Measurements from ENCODE around the gene TNFRSF1B.

The TNFRSF1B gene

DNA sequence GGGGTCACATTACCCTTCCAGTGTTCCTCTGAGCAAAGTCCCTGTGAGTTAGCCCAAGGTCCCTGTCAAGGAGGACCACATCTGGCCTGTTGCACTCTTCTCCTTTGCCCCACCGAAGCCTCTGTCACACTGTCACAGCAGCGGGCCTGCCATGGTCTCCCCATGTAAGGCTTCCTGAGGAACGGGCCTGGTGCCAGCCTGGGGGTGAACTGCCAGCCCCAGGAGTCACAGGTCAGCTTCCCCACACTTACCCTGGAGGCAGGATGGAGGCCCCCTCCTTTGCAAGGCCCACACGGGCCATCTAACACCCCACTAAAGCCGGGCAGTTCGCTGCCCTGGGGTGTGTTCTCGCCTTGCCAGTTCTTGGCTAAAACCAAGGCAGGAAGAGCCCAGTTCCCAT is 14.1 kb downstream of the TNFRSF1B start:
- no peak for TF ChIP-seq GATA1 (IDR thresholded peaks at IDR 0.05; ENCODE audit: low read depth, low read length)
- no peak for TF ChIP-seq POLR2A (IDR thresholded peaks at IDR 0.05; ENCODE audit: low read length)

DNA sequence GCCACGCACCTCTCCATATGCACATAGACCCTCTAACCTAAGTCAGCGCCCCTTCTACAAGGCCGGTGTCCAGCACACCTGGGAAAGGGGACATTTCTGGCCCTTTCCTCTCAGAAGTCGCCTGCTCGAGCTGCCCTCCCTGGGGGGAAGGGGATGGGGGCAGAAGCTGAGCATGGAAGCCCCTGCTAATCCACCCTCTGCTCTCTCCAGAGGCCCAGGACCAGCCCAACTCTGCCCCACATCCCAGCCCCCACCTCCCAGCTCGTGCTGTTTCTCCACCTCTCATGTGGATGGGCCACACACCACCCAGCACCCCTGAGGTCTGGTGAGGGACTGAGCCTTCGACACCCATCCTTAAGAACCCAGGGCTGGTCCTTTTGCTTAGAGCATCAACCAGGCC is 14.8 kb downstream of the TNFRSF1B start:
- no peak for DNase-seq
- TF ChIP-seq POLR2A (IDR thresholded peaks at IDR 0.05; ENCODE audit: low read length) (no peak), GATA1 (IDR thresholded peaks at IDR 0.05; ENCODE audit: low read depth, low read length) (no peak)

More for the DNA sequence above, 14.1 kb downstream of the TNFRSF1B start:
- no peak for DNase-seq

DNA sequence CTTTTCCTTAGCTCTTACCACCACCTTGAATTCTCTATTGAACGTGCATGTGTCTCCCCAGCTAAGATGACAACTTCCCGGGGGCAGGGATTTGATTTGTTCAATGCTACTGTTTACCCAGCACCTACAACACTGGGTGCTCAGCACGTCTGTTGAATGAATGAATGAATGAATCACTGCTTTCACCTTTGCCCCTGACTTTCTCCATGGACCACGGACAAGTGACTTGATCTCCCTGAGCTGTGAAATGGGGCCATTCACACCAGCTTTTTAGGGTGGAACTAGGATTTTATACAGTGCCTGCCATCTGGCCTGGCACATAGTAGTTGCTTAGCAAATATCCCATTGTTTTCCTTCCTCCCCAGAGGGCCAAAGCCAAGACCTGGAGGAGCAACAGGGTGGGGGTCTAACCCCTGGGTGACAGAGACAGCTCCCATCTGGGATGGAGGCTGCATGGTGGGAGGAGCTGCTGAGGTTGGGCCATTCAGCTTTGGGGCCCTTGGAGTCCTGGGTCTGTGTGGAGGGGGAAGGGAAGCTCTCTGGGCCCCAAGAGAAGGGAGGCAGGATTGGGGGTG is 15.7 kb downstream of the TNFRSF1B start:
- no peak for TF ChIP-seq POLR2A (IDR thresholded peaks at IDR 0.05; ENCODE audit: low read length)
- DNase-seq: no peak

DNA sequence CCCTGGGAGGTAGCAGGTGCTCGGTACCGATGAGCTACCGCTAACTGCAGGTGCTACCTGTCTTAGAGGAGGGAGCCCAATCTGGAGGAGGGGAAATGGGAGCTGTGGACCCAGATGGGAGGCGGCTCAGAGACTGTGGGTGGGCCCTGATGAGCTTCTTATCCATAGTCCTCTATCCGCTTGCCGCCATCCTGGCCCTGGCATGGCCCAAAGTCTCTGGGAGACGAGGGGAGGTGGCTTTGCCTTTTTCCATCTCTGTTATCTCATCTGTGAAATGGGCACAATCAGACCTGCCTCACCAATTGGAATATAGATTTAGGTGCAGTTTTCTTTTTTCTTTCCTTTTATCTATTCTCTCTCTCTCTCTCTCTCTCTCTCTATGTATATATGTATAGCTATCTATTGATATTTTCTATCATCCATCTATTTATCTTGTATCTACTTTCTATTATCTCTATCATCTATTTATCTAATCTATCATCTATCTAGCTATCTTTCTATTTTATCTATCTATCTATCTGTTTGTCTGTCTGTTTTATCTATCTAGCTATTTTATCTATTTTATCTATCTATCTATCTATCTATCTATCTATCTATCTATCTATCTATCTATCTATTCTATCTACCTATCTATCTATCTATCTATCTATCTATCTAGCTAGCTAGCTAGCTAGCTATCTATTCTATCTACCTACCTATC is 16.5 kb downstream of the TNFRSF1B start:
- no peak for DNase-seq
- TF ChIP-seq POLR2A (IDR thresholded peaks at IDR 0.05; ENCODE audit: low read length) (no peak), GATA1 (IDR thresholded peaks at IDR 0.05; ENCODE audit: low read depth, low read length) (no peak)

DNA sequence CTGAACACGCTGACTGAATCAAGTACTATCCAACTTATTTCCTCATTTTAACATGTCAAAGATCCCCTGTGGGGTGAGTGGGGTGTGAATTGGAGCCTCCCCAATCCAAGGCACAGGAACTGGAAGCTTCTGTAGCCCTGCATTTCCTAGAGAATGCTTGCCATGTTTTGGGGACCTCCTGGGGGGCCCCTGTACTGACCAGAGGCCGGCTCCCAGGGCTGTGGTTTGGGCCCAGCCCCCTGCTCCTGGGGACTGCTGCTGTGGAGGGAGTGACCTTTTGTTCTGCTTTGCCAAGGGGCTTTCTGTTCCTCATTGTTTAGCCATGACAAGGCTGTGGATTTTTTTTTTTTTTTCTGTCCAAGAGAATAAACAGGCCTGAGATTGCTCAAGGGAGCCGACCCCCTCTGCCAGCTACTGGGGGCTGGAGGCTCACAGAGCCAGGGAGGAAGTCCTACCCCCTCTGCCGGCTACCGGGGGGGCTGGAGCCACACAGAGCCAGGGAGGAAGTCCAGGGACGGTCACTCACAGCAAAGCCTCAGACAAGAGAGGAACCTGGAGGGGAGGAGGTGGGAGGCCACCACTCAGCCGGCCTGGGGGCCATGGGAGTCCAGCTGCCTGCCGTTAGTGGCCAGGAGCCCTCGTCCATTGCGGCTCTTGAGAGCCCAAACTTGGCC is 17.4 kb downstream of the TNFRSF1B start:
- TF ChIP-seq POLR2A (IDR thresholded peaks at IDR 0.05; ENCODE audit: low read length): no peak
- TF ChIP-seq GATA1 (IDR thresholded peaks at IDR 0.05; ENCODE audit: low read depth, low read length): no peak
- DNase-seq: no peak

DNA sequence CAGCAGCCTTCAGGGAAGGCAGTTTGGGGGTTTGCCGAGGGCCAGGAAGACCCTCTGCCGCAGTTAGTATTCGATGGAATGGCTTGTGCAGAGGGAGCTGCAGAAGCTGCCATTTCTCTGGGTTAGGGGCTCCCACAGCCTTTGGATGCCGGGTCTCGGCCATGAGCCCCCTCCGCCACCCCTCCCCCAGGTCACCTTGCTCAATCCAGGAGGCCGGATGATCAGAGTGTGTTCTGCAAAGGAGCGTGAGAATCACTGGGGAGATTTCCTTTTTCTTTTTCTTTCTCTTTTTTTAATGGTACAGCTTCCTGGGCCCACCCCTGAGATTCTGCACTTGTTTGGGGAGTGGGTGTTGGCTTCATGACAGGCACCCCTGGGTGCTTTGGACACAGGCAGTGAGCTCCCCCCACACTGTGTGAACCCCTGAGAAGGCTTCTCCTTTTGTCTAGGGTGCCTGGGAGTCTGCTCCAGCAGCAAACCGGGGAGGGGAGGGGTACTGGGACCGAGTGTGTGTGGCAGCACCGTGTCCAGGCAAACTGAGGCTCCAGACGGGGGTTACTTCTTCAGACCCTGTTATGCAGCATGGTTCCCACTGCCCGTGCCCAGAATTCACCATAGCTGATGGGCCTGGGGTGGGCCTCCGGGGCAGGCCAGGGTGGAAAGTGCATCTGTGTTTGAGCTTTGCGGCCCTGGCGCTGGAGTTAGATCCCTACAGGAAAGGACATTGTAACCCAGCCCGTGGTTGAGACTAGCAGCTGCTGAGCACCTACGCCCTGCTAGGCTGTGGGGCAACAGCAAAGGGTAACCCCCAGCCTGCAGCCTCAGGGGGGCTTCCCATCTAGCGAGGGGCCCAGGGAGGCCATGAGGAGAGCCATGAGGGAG is 18.5 kb downstream of the TNFRSF1B start:
- no peak for TF ChIP-seq POLR2A (IDR thresholded peaks at IDR 0.05; ENCODE audit: low read length)
- TF ChIP-seq GATA1 (IDR thresholded peaks at IDR 0.05; ENCODE audit: low read depth, low read length): no peak

DNA sequence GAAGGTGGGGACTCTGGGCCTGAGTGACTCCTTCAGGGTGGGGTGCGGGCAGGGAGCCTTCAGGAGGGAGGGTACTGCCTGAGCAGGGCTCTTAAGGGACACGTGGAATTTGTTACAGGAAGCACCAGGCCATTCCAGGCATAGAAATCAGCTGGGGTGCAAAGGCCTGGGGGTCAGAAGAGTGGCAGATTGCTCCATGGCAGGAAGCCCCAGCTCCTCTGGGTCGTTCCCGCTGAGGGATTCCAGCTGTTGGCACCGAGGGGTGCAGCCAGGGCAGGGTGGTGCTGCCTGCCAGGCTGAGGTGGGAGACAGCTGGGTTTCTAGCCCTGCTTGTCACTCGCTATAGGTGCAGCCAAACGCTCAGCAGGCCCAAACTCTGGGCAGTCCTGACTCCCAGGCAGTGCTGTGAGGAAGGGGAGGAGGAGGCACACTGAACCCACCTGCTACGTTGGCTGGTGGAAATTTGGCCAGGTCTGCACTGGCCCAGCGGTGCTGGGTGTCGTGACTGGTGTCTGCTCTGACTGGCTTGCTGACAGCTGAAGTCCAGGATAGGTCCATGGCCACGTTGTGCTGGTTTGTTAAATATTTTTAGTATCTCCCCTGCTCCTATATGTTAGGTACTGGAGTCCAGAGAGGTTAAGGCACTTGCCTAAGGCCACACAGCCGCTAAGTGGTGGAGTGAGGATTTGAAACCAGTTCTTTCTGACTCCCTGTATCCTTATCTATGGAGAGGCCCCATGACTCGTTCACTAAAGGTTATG is 19.3 kb downstream of the TNFRSF1B start:
- TF ChIP-seq POLR2A (IDR thresholded peaks at IDR 0.05; ENCODE audit: low read length) (no peak), GATA1 (IDR thresholded peaks at IDR 0.05; ENCODE audit: low read depth, low read length) (no peak)
- DNase-seq: no peak

More for the DNA sequence above, 18.5 kb downstream of the TNFRSF1B start:
- no peak for DNase-seq

DNA sequence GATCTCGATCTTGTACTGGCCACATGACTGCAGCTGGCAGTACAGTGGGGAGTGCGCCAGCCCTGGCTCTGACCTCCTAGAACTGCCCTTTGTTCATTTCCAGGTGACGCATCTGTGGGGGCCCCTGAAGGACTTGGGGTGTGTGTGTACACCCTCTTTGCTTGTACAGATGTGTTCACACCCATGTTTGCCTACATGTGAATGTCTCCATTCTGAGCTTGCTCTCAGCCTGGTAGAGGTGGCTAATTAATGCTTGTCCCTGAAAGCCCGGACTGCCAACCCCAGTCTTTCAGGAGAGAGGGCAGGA is 19.8 kb downstream of the TNFRSF1B start:
- TF ChIP-seq GATA1 (IDR thresholded peaks at IDR 0.05; ENCODE audit: low read depth, low read length): no peak
- no peak for TF ChIP-seq POLR2A (IDR thresholded peaks at IDR 0.05; ENCODE audit: low read length)
- DNase-seq: no peak

DNA sequence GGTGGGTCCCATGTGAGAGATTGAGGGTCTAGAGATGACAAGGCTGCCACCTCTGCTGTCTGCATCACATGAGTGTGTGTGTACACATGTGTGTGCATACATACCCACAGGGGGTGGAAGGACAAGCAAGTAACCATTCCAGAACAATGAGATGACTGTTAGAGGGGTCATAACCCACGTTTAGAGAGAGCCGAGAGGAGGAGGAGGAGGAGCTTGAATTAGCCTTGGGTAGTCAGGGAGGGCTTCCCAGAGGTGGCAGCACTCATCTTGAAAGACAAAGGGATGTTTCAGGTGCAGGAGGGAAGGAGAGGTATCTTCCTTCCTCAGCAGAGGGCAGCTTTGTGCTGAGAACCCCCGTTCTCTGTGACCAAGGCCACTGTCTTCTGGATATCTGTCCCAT is 21.3 kb downstream of the TNFRSF1B start:
- TF ChIP-seq POLR2A (IDR thresholded peaks at IDR 0.05; ENCODE audit: low read length): no peak
- TF ChIP-seq GATA1 (IDR thresholded peaks at IDR 0.05; ENCODE audit: low read depth, low read length): no peak
- no peak for DNase-seq

DNA sequence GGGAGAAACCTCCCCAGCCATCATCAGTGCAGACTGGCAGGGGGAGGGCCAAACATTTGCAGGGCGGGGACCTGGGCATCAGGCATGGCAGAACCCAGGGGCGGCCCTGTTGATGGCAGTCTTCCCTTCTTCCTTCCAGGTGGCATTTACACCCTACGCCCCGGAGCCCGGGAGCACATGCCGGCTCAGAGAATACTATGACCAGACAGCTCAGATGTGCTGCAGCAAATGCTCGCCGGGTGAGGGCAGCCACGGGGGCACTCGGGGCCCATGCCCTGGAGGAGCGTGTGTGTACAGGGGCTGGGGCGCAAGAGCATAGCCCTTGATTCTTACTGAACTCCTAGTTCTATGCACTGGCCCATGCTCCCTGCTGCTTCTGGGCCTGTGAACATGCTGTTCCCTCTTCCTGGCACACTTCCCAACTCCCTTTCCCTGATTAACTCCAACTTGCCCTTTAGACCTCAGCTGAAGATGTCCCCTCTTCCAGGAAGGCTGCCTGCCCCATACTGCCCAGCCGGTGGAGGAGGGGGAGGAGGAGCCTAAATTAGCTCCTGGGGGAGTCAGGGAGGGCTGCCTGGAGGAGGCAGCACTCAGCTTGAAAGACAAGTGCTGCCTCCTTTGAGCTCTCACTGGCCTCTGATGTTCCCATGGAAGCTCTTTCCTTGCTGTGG is 22.0 kb downstream of the TNFRSF1B start:
- TF ChIP-seq POLR2A (IDR thresholded peaks at IDR 0.05; ENCODE audit: low read length) (no peak), GATA1 (IDR thresholded peaks at IDR 0.05; ENCODE audit: low read depth, low read length) (no peak)
- no peak for DNase-seq

DNA sequence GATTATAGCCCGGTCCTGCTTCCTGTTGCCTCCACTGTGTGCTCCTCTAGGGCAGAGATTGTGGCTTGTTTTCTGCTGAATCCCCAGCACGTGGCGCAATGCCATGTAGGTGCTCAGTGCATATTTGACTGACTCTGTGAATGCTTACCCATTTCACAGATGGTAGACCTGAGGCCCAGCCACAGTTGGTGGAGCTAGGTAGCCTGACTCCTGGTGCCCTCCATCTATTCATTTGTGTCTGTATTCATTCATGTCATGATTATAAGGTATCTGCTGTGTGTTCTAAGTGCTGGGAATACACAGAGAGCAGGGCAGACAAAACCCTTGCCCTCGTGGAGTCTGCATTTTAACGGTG is 22.5 kb downstream of the TNFRSF1B start:
- TF ChIP-seq GATA1 (IDR thresholded peaks at IDR 0.05; ENCODE audit: low read depth, low read length) (no peak), POLR2A (IDR thresholded peaks at IDR 0.05; ENCODE audit: low read length) (no peak)
- DNase-seq: no peak

DNA sequence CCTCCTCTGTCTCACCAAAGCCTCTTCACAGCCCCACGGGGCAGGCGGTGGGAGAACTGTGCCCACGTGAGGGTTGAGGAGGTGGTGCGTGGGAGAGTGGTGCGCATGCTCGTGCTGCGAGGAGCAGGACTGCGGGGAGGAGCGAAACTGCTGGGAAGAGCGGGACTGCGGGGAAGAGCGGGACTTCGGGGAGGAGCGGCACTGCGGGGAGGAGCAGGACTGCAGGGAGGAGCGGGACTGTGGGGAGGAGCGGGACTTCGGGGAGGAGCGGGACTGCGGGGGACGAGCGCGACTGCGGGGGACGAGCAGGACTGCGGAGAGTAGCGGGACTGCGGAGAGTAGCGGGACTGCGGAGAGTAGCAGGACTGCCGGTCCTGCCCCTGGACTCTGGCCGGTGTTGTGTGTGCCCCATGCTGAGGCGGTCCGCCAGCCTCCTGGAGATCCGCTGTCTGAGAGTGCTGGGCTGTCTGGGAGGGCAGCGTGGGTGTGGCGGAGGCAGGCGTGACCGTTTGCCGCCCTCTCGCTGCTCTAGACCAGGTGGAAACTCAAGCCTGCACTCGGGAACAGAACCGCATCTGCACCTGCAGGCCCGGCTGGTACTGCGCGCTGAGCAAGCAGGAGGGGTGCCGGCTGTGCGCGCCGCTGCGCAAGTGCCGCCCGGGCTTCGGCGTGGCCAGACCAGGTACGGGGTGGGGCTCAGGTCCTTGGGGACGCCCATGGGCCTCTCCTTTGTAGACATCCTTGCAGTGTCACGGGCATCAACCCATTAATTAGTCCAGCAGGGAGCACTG is 24.6 kb downstream of the TNFRSF1B start:
- TF ChIP-seq GATA1 (IDR thresholded peaks at IDR 0.05; ENCODE audit: low read depth, low read length): no peak
- no peak for TF ChIP-seq POLR2A (IDR thresholded peaks at IDR 0.05; ENCODE audit: low read length)
- DNase-seq: no peak

Measured in erythroblast (primary cell).